T1000 (cell line): ENCODE measurements around the gene HDAC9.

Source experiments
- DNase-seq: peaks from one replicate; lab custom pipeline; 2025; ENCODE audit warnings: mixed read lengths; lab: John Stamatoyannopoulos, UW

Gene HDAC9

DNA sequence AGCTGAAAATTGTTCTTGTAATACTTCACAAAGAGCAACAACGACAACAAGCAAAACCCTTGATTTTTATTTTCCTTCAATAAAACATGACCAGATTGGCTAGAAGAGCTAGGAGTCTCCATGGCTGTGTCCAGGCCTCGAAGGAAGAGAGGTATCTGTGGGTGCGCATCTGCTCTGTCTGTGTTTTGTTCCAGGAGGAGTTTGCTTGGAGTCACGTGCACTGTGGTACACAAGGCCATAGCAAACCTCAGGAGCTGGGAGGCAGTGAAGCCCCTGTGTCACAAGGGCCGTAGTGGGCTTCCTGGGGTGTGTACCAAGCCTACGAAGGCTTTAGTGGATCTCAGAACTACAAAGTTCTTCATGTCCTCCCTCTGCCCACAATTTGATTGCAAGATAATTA is 350.2 kb downstream of the HDAC9 start:
- no peak for DNase-seq

DNA sequence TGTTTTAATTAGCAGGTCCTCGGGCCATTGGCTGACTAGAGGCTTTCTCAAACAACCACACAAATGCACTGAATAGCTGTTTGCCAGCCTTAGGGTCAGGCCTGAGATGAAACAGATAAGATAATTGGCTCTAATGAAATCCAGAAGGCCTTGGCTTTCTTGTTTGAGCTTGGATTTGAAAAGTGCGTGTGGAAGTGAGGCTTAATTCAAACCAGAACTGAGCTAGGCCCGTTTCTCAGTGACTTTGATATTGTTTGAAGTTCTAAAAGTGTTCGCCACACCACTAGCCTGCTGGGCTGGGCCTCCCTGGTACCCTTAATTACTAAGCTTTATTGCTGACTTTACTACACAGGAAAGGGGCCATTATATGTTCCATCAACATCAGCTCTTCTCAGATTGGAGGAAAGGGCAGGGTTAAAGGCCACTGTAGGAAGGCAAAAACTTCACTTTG is 351.2 kb downstream of the HDAC9 start:
- no peak for DNase-seq

DNA sequence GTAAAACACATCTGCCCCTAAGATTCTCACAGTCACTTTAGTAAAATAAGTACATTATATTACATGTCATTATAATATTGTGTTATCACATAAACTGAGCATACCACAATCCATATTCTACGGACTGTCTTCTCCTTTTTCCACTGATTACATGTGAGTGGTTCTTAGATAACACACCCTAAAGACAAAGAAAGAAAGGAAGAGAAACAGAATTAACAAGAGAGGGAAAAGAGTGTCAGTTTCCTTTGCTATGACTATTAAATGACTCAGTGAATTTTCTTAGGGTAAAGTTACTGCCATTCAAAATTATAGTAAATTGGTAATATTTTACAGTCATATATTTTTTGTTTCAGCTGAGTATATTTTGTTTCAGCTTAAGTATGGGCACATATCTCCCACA is 353.6 kb downstream of the HDAC9 start:
- DNase-seq, result no peak

DNA sequence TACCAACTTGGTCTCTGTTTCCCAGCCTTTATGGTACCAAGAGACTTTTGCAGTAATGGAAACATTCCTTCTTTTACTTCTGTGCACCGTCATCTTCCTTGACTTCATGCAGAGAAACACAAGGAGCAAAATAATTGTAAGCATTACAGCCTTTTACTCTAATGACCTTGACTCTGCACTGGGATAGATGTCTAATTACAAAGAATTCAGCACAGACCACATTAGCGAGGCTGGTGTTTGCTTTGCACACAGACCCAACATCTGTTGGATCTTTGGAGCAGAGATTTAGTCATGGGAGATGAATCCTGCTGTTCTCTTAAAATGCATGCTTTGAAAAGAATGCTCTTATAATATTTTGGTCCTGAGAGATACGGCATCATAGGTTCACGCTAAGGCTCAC is 360.2 kb downstream of the HDAC9 start:
- no peak for DNase-seq

DNA sequence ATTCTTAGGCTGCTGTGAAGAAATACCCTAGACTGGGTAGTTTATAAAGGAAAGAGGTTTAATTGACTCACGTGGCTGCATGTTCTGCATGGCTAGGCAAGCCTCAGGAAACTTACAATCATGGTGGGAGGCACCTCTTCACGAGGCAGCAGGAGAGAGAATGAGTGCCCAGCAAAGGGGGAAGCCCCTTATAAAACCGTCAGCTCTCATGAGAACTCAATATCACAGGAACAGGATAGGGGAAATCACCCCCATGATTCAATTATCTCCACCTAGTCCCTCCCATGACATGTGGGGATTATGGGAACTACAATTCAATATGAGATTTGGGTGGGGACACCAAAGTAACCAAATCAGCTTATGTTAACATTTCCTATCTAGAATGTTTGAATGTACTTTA is 362.7 kb downstream of the HDAC9 start:
- no peak for DNase-seq

DNA sequence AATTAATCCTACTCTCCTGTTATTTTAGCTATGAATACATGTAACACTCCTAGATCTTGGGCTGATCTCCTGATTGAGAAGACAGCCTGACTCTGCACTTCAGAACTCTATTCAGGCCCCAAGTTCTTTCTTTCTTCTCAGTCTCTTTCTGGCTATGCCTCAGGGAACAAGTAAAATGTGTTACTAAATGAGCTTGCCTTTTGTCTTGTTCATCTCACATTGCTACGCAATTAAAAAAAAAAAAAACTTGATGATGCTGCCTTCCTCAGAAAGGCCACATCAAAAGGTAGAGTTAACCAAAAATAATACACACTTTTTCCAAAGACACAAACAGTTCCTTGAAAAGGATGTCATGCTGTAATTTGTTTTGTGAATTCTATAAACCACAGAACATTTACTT is 363.8 kb downstream of the HDAC9 start:
- DNase-seq, result no peak

DNA sequence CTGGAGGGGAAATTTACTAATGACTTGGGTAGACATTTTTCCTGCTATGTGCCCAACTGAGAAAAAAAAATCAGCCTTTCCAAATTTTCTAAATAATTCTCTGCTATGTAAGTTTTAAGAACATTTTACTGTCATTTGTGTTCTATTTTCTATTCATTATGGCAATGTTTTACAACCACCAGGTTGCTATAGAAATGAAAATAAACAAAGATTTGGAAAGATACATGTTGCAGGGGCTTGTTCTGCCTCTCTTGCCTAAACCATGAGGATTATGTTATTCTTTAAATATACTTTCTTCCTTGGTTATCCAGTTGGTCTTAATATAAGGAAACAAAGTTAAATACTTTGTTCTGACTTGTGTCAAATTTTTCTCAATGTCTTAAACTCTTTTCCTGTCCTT is 364.7 kb downstream of the HDAC9 start:
- DNase-seq, result no peak

DNA sequence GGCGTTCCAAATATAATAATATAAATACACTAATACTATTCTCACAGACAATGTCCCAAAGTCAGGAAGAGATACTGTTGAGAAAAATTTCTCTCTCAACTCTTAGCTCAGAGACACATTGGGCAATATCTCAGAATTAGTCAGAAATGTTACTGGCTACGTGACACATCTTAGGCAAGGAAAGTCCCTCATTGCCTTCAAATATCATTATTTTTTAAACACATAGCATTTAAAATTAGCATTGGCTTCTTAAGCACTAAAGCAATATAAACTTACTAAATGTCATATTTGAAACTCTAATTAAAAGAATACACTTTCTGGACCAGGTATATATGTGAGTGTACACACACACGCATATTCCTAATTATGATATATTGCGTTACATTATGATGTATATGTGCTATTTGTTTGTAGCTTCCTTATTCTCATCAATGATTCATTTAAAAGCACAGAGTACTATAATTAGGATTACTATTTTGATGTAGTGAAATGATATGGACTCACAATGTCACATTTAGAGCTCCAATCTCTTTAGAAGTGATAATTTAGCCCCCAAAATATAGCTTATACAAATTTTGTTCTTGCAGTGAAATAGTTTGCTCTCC is 366.1 kb downstream of the HDAC9 start:
- no peak for DNase-seq

DNA sequence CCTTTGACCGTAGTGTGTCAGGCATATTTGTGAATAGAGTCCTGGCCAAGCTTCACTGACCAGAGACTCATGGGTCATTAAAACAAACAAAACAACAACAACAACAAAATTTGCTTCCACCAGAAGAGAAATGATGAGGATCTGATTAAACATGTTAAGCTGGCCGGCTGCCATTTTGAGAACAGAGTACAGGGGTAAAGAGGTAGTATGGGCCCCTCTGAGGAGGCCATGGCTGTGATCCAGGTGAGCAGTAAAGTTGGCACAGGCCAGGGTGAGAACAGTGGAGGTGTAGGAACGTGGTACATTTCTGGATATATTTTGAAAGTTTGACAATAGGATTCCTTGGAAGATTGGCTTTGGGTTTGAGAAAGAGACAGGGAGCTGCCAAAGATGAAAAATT is 369.4 kb downstream of the HDAC9 start:
- DNase-seq, result no peak

DNA sequence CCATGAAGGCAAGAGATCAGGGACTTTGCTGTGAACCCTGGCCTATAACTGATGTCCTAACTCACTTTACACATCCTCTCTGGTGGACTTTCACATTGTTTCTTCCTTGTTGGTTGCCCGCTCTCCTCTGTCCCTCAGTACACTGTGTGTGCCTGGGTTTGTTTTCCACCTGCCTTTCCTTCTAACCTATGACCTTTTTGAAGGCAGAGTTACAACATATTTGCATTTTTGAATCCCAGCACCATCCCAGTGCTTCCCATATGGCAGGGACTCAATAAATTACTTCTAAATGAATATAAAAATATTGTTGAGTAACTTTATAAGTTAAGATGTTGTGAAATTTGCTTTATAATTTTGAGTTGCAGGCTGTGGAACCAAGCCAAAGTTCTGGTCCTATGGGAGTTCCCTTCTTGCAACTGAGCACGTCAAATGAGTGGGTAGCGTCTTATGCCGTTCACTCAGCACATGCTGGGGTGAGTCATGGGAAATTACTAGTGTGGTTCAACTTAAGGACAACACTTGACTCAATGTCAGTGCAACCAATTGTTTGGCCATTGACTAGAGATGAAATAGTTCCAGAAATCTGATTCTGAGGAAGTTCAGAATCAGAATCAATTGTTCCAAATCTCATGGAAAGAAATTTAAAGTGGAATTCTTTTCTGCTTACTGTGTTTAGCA is 370.9 kb downstream of the HDAC9 start:
- peak; percentile 66 for DNase-seq

DNA sequence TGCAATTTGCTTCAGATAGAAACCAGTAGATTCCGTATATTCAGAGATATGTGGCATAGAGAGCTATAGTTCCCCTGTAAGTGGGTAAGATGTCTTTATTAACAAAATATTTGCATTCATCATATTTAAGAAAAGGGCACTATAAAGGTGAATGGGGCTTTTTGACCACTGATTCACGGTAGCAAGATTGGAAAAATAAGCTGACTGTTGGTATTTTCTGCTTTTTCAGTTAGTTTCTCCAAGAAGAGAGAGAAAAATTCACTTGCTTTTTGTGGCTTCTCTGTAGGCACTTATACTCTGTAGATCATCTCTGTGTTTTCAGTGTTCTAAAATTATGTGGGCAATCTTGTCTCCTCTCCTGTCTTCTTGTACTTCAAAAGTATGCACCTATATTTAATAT is 376.8 kb downstream of the HDAC9 start:
- no peak for DNase-seq

DNA sequence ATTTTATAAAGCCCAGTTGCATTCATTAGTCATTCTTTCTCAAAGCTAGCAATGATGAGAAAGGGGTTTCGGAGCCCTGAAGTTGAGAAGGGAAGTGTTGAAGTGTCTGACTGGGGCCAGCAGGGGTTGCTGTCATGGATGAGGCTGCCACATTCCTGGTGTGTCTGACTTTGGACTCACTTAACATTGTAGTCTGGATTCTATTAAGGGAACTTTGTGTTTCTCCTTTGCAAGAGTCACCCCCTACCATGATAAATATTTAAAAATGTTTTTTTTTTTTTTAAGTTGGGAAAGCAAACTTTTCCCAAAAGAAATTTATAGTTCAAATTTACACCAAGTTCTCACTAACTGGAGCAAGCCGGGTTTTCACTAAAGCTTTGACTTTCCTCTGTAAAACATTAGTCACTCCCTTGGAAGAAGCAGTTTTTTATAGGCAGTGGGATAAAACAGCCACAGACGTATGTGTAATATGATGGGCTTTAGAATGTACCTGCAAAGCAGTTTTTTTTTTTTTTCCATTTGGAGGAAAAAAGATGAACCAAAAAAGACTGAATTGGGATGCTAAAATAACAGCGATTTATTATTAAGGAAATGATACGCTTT is 378.3 kb downstream of the HDAC9 start:
- DNase-seq, result no peak

DNA sequence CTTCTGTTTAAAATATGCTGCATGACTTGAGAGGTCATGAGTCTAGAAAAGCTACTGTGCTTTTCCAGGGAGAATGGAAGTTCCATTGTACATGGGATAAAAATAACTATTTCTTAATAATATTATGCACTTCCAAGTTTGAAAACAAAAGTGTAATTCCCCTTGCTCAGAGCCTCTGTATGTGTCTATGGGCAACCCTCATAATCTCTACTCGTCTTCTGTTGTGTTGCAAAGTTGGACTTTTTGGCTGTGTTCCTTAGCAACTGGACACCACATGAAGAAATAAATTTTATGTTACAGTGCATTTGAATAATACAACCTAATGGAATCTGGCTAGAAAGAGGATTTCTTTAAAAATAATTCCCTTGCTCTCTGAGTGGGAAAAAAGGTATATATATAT is 379.3 kb downstream of the HDAC9 start:
- no peak for DNase-seq

DNA sequence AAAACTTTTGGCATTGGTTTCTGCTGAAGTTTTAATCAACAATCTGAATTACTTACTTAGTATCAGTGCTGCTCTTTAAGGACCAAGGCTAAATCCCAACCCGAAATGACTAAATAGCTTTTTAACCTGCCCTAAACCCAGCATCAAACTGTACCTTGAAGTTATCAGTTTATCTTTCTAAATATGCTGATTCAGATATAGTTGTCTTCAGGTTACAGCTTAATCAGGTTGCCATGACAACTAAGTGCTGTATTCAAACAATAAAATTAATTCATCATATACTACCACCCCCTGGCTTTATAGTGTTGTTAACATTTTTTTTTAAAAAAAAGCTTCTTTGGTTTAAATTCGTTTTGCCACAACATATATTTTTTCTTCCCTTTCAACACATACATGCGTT is 382.3 kb downstream of the HDAC9 start:
- no peak for DNase-seq

DNA sequence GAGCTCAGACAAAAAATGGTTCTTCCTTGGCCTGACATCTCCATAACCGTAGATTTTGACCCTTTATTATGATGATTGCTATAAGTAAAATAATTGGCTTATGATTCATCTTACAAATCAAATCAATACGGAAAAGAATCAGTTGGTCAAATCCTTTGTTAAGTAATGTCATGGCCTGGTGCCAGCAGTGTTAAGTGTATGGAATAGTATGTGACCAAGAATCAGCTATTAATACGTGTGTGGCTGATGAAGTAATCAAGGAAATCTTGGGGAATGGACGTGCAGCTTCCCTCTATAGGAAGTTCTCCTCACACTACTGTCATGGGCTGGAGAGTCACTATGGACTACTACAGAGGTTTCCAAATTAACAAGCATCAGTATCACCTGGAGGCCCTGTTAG is 391.3 kb downstream of the HDAC9 start:
- DNase-seq, result no peak

DNA sequence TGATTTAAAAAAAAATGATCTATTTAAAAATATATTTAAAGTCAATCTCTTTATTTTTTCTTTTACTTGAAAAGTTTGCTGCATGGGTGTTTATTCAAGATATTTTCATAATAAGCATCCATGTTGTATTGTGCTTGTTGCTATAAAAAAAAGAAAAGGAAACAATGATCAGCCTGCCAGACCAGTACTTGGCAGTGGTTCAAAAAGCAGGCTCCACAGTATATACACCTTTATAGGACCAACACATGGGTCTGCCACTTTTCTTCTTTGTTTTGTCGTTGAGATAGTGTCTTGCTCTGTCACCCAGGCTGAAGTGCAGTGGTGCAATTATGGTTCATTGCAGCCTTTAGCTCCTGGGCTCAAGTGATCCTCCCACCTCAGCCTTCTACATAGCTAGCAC is 393.9 kb downstream of the HDAC9 start:
- no peak for DNase-seq

DNA sequence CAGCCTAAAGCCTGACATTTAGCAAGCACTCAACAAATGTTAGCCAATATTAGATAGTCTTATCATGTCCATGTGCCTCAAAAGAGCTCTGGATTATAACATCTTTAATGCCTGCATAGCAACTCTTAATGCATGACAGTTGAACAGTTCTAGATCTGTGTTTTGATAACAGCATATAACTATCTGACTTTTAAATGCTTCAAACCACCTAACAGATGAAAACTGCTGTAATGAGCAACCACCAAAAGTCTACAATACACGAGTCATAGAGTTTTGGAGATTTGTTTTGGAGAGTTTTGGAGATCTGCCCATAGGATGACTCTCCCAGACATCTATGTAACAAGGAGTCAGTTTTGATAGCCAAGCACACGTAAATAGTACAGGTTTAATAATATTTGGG is 394.6 kb downstream of the HDAC9 start:
- DNase-seq, result no peak

DNA sequence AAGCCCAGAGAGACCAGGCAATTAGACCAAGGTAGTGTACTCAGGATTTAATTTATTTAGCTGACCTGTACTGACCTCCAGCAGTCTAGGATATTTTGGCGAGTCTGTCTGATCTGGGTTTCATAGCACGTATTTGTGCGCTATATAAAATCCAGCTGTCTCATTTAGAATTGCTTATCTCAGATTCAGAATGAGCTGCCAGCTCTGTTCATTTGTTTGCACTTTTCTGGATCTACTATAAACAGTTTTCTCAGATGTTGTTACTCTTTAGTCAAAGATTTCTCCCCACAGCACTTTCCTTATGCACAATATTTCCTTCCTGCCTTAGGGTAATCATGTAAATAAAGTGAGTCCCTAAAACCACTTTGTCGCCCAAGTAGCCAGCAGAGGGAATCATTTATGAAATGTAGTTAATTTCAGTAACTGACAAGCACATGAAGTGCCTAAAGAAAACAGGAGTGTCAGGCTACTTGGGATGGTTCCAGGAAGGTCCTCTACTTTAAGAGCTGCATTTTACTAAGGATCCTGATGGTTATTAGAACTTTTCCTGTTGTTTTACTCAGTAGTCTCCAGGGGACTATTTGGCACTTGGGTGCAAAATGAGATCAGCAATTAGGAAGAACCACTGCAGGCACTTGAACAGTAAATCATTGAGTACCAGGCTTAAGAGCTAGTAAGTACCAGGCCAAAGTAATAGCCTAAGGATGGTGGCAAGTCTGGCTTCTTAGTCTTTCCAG is 395.5 kb downstream of the HDAC9 start:
- DNase-seq, result no peak

DNA sequence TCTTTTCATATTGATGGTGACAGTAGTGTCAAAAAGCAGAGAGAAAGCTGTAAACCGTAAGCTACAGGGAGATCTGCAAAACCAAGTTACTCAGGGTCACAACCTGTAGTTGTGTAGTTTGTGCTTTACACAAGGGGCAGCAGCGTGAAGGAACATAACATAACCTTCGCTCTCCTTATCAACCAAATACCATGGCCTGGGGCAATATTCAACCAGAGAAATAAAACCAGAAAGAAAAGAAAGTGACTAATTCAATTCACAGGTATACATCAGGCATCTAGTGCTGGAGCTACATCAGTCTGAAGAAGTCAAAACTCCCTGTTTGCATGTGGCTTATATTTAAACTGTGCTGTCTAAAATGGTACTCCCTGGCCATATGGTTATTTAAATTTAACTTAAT is 397.6 kb downstream of the HDAC9 start:
- no peak for DNase-seq

DNA sequence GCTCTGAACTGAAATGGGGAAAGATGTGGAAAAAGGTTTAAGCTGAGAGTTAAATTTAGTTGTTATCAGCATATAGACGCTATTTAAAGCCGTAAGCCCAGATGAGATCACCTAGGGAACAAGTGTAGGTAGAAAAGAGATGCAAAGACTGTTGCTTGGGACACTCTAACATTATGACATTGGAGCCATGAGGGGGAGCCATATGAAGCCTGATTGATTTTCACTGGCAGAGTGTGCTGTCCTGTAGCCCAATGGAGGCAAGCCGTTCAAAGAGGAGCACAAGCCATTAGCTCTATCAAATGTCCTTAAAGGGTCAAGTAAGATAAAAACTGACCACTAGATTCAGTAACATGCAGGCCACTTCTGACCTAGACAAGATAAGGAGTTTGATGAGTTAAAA is 398.6 kb downstream of the HDAC9 start:
- no peak for DNase-seq

DNA sequence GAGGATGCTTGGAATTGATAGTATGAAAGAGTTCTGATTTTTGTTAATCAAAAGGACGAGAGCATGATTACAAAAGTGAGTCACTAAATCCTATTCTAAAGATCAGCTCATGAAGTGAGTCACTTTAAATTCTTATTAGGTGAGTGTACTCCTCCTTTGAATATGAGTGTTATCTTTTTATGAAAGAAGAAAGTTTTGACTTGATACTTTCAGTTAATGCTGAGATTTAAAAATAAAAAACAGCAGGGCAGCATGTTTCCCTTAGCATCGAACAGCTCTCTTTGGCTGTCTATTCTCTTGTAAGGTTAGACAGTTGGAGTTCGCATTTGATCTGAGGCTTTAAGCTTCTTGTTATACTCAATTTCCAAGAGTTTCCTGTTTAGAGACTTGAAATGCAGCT is 399.9 kb downstream of the HDAC9 start:
- no peak for DNase-seq

DNA sequence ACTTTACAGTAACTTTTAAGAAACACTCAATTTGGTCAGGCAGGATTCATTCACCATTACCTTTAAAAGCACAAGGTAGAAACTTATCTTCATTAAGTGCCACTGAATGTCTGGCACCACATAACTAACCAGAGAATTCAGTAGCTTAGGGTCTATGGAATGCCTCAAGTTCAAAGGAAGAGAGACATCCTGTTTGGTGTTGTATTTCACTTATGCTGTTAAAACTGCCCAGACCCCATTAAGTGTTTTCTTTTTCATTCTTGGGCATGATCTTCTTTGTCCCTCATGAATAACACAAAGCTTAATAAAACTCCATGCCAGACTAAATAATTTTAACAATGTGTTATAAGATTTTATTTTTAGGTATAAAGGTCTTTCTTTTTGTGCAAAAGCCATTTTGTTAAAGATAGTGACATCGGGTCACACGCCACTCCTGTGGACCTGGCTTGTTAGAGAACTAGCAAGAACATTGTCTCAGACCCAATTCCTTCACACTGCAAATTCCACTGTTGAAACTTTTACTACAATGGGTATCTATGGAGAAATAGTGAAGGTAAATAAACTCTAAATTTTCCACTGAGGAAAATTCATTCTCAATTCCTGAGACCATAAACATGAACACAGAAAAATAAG is 400.9 kb downstream of the HDAC9 start:
- DNase-seq, result no peak

DNA sequence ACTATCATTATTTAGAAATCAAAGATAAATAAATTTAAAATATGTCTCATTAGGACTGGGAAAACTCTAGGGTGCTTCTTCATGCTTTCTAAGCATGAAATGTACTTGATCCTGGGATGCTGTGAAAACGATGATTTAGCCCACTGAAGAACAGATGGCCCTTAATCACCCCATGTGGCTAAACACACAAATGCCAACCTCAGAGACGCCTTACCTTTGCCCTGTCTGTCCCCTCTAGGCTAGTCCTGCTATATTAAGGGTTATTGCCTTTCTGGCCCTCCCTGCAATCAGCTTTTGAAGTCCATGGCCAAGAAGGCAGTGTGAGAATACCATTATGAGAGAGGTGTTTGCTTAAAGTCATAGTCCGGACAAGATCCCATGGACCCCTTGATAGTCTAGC is 404.7 kb downstream of the HDAC9 start:
- DNase-seq, result no peak
